CD14-positive monocyte (primary cell): ENCODE data around the gene ZFPL1. TPM values are rescaled to one million over a fixed set of nuclear protein-coding genes. Genes with fewer than 3 reads are reported as not detected.

Source experiments
- DNase-seq, 3 donors: peaks; one replicate each; pipeline ENCODE4 v3.0.0-alpha.2; 2011 to 2022
- H2AFZ ChIP-seq: 2 replicates; pipeline ENCODE4 v1.6.0; 2012; ENCODE audit warnings: mild to moderate bottlenecking, low read depth, low read length, inconsistent platforms; ENCODE audit not compliant: insufficient read depth, poor library complexity, severe bottlenecking
- H3K27ac ChIP-seq, 2 donors: 1 replicate in 1 of 2; 2 replicates in 1 of 2; pipeline ENCODE4 v1.5.1; 2012 to 2013; ENCODE audit warnings: low read length in 2 of 2, control low read depth in 1 of 2, inconsistent platforms in 1 of 2, low read depth in 1 of 2, mild to moderate bottlenecking in 1 of 2
- H3K27me3 ChIP-seq, 2 donors: one replicate each; pipeline versions ENCODE4 v1.6.0 to v1.6.1; 2011 to 2013; ENCODE audit warnings: low read length in 2 of 2; ENCODE audit not compliant: control insufficient read depth in 2 of 2, insufficient read depth in 2 of 2
- H3K36me3 ChIP-seq, 2 donors: replicated peaks in 1 of 2; 1 replicate in 1 of 2; 2 replicates in 1 of 2; pipeline versions ENCODE4 v1.5.1 to v1.6.1; 2012 to 2013; ENCODE audit warnings: low read length in 2 of 2, control low read depth in 1 of 2, inconsistent platforms in 1 of 2, mild to moderate bottlenecking in 1 of 2; ENCODE audit not compliant: insufficient read depth in 2 of 2, control insufficient read depth in 1 of 2
- H3K4me1 ChIP-seq, 2 donors: 1 replicate in 1 of 2; 2 replicates in 1 of 2; pipeline versions ENCODE4 v1.5.1 to v1.6.1; 2012 to 2013; ENCODE audit warnings: low read length in 2 of 2, control low read depth in 1 of 2, inconsistent platforms in 1 of 2, mild to moderate bottlenecking in 1 of 2, moderate library complexity in 1 of 2; ENCODE audit not compliant: insufficient read depth in 2 of 2, control insufficient read depth in 1 of 2
- H3K4me2 ChIP-seq: replicated peaks from 2 replicates; pipeline ENCODE3; 2012; ENCODE audit warnings: low read length, moderate library complexity, mild to moderate bottlenecking; ENCODE audit not compliant: poor library complexity, severe bottlenecking; ENCODE audit errors: extremely low read depth
- H3K4me3 ChIP-seq, 3 experiments: fragments of 200-600 bp in 1 of 3; sonication (generic) in 1 of 3; replicated peaks in 1 of 3; 1 replicate in 2 of 3; 2 replicates in 1 of 3; pipeline ENCODE4 v1.5.1; 2011 to 2013; ENCODE audit warnings: low read length in 3 of 3, mild to moderate bottlenecking in 3 of 3, control low read depth in 2 of 3, low read depth in 2 of 3, inconsistent platforms in 1 of 3, moderate library complexity in 1 of 3
- H3K79me2 ChIP-seq: 2 replicates; pipeline ENCODE4 v1.6.0; 2012; ENCODE audit warnings: mild to moderate bottlenecking, control low read depth, inconsistent platforms, low read length, moderate library complexity; ENCODE audit not compliant: insufficient read depth
- H3K9ac ChIP-seq: 2 replicates; pipeline ENCODE4 v1.6.0; 2017; ENCODE audit warnings: low read length, mild to moderate bottlenecking; ENCODE audit not compliant: insufficient read depth, poor library complexity, severe bottlenecking
- H3K9me3 ChIP-seq, 2 donors: replicated peaks in 1 of 2; 1 replicate in 1 of 2; 2 replicates in 1 of 2; pipeline versions ENCODE4 v1.5.1 to v1.6.1; 2012 to 2013; ENCODE audit warnings: low read length in 2 of 2, control low read depth in 1 of 2; ENCODE audit not compliant: control insufficient read depth in 1 of 2, insufficient read depth in 1 of 2
- H4K20me1 ChIP-seq: 2 replicates; pipeline ENCODE4 v1.6.0; 2012; ENCODE audit warnings: mild to moderate bottlenecking, low read length, control low read depth, moderate library complexity; ENCODE audit not compliant: insufficient read depth
- H3K27ac Mint-ChIP-seq, 7 donors: one replicate each; pipeline ENCODE4 v1.8.0; 2020; ENCODE audit warnings: mild to moderate bottlenecking in 7 of 7, mixed read lengths in 7 of 7, moderate library complexity in 6 of 7, inconsistent platforms in 2 of 7
- H3K27me3 Mint-ChIP-seq, 3 donors: one replicate each; pipeline ENCODE4 v1.8.0; 2021 to 2022; ENCODE audit warnings: low read depth in 3 of 3, mild to moderate bottlenecking in 3 of 3, mixed read lengths in 3 of 3, moderate library complexity in 3 of 3, inconsistent platforms in 1 of 3
- H3K36me3 Mint-ChIP-seq, 2 donors: one replicate each; pipeline ENCODE4 v1.8.0; 2020; ENCODE audit warnings: mixed read lengths in 2 of 2, inconsistent platforms in 1 of 2, mild to moderate bottlenecking in 1 of 2
- H3K4me1 Mint-ChIP-seq: one replicate; pipeline ENCODE4 v1.8.0; 2020; ENCODE audit warnings: mild to moderate bottlenecking, mixed read lengths
- H3K4me3 Mint-ChIP-seq, 2 donors: one replicate each; pipeline ENCODE4 v1.8.0; 2020; ENCODE audit warnings: mild to moderate bottlenecking in 2 of 2, mixed read lengths in 2 of 2, moderate library complexity in 1 of 2
- H3K9me3 Mint-ChIP-seq, 7 donors: one replicate each; pipeline ENCODE4 v1.8.0; 2020 to 2022; ENCODE audit warnings: mixed read lengths in 7 of 7, mild to moderate bottlenecking in 6 of 7, moderate library complexity in 6 of 7, inconsistent platforms in 2 of 7
- CTCF ChIP-seq: fragments of 200-600 bp; IDR thresholded peaks from one replicate; pipeline ENCODE4 v1.8.0; 2022; ENCODE audit warnings: antibody characterized with exemption, mild to moderate bottlenecking
- WGBS: methylation state at CpG from one replicate; pipeline ENCODE4 v1.1.5; 2013; ENCODE audit warnings: missing lambda C conversion rate; ENCODE audit not compliant: insufficient coverage; 5-methylcytosine and 5-hydroxymethylcytosine counted together
- intact Hi-C, 2 donors: fragments of 100-400 bp; cut with micrococcal nuclease; formaldehyde crosslinking; loops; one replicate each; pipeline versions ENCODE4 v1.15.0 to v1.15.1; 2023
- polyA plus RNA-seq, 3 donors: library from polyadenylated mRNA; depleted of rRNA in 1 of 3; unstranded in 2 of 3; stranded (reverse) in 1 of 3; fragments of 300-500 nt in 2 of 3; fragments of >200 nt in 1 of 3; fragmentation: Illumina TruSeq in 2 of 3; gene quantifications; 1 replicate in 2 of 3; 2 replicates in 1 of 3; pipeline ENCODE4 v1.2.3, GENCODE V29; 2012 to 2021

The ZFPL1 gene
- polyA plus RNA-seq, 3 donors = 25.1 to 41.1 (median 27.2) TPM

GRCh38 chr11:65119670-65119995, 35.6 kb downstream of the ZFPL1 start:
- Histone ChIP-seq H3K27ac (no peak overlapping the region), H3K79me2 (peaks cover 66% of the 10 kb centered on the region), H3K4me1 (peaks cover 28 to 46% of the 10 kb centered on the region in 2 donors), H3K9ac (no peak overlapping the region), H4K20me1 (peaks cover 18% of the 10 kb centered on the region), H3K36me3 (peaks cover 32 to 37% of the 10 kb centered on the region in 2 donors), H3K4me3 (no peak overlapping the region), H3K27me3 (no peaks in the 10 kb centered on the region), H3K9me3 (no peaks in the 10 kb centered on the region), H2AFZ (no peak overlapping the region), H3K4me2 (no peak overlapping the region)
- TF ChIP-seq CTCF = no peak
- peak overlapping the region in 6 of 7 donors; percentile 10 to 100 (median 77) for H3K27ac Mint-ChIP-seq
- peaks cover 0 to 2% (median 0%) of the 10 kb centered on the region in 3 donors for H3K27me3 Mint-ChIP-seq
- peaks cover 43 to 56% of the 10 kb centered on the region in 2 donors for H3K36me3 Mint-ChIP-seq
- DNase-seq = no peak
- H3K4me1 Mint-ChIP-seq = peaks cover 28% of the 10 kb centered on the region
- peaks cover 0 to 2% (median 0%) of the 10 kb centered on the region in 7 donors for H3K9me3 Mint-ChIP-seq
- H3K4me3 Mint-ChIP-seq = no peak overlapping the region
- intact Hi-C loops = no loop called here

- peak overlapping the region; percentile 87 to 99 for H3K27ac ChIP-seq
- DNase-seq = no peak
- H3K36me3 ChIP-seq = peaks cover 43 to 49% of the 10 kb centered on the region in 2 donors
- peak overlapping the region; percentile 89 for H3K4me2 ChIP-seq
- peaks cover 28 to 46% of the 10 kb centered on the region in 2 donors for H3K4me1 ChIP-seq
- H3K4me3 ChIP-seq = peak overlapping the region; percentile 72 to 93 (median 91)
- H3K79me2 ChIP-seq = peaks cover 70% of the 10 kb centered on the region
- TF ChIP-seq CTCF = no peak
- peak overlapping the region; percentile 99 to 100 (median 99) for H3K27ac Mint-ChIP-seq
- no peak overlapping the region for H2AFZ ChIP-seq
- peaks cover 27% of the 10 kb centered on the region for H3K4me1 Mint-ChIP-seq
- H3K27me3 ChIP-seq = no peaks in the 10 kb centered on the region
- peaks cover 16% of the 10 kb centered on the region for H4K20me1 ChIP-seq
- H3K9ac ChIP-seq = peak overlapping the region; percentile 98
- H3K9me3 Mint-ChIP-seq = no peaks in the 10 kb centered on the region
- no CpG with 5 or more reads among the region's 3 CpGs for WGBS
- intact Hi-C loops = loop anchor here in 1 of 2 donors (5.0 kb wide), 1 partner anchor 204 kb away; the partner anchor contains the start of gene ATG2A
- H3K36me3 Mint-ChIP-seq = peaks cover 51 to 60% of the 10 kb centered on the region in 2 donors
- H3K4me3 Mint-ChIP-seq = peak overlapping the region; percentile 96 to 98
- H3K27me3 Mint-ChIP-seq = no peaks in the 10 kb centered on the region
- no peaks in the 10 kb centered on the region for H3K9me3 ChIP-seq
Measured at GRCh38 chr11:65120831-65121230, 36.8 kb downstream of the ZFPL1 start.
